Tibial nerve (tissue), 4 donors: ENCODE results near the gene VEGFA.

ENCODE experiments used
- CTCF ChIP-seq, 5 experiments: fragments of 200-600 bp in 3 of 5; fragments of 450-650 bp in 2 of 5; sonication (generic) in 3 of 5; IDR thresholded peaks; one replicate each; pipeline ENCODE4 v1.5.1; 2016 to 2019; ENCODE audit warnings: antibody characterized with exemption in 5 of 5, mild to moderate bottlenecking in 3 of 5, moderate library complexity in 2 of 5
- EP300 ChIP-seq, 2 donors: sonication (generic); formaldehyde crosslinking; IDR thresholded peaks; one replicate each; pipeline ENCODE4 v1.6.1; 2017; ENCODE audit warnings: antibody characterized with exemption in 2 of 2, mild to moderate bottlenecking in 1 of 2

DNA sequence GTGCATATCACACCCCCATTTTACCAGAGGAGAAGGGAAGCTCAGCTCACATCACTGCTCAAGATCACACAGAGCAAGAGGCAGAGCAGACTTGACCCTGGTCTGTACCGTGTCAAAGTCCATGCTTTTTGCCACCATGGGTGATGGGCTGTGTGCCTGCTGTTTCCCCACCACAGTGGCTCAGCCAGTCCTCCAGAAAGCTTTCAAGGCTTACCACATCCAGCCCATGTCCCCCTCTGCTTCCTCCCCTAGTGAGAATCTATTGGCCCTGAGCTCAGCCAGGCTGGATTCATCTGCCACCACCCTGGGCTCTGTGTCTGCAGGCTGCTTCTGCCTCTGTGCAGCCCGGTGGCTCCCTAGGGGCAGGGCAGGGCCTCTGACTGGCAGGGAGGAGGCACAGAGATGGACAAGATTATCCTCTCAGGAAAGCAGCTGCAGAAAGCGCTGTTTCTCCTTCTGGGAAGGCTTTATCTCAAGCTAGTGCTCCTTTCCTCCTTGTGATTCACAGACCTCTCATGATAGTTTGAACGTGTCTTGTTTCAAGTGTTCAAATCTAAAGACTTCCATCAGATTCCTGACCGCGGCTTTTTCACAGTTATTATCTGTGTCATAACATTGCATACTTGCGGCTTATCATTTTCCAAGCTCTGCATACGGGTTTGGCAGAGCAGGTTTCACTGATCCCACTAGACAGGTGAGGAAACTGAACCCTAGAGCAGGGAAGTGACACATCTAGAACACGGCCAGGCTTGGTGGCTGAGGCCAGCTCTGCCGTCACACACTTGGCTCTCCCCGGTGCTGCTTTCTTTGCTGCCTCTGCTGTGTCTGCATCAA is 37.4 kb downstream of the VEGFA start:
- TF ChIP-seq CTCF (IDR thresholded peaks at IDR 0.05) (no peak), EP300 (IDR thresholded peaks at IDR 0.05) (no peak)
